ENCODE data around the gene MARCKS. TPM values are rescaled to one million over a fixed set of nuclear protein-coding genes. Genes with fewer than 3 reads are reported as not detected.

MARCKS gene
- total RNA-seq, 1 donor from 2014 or later = 174 TPM

DNA sequence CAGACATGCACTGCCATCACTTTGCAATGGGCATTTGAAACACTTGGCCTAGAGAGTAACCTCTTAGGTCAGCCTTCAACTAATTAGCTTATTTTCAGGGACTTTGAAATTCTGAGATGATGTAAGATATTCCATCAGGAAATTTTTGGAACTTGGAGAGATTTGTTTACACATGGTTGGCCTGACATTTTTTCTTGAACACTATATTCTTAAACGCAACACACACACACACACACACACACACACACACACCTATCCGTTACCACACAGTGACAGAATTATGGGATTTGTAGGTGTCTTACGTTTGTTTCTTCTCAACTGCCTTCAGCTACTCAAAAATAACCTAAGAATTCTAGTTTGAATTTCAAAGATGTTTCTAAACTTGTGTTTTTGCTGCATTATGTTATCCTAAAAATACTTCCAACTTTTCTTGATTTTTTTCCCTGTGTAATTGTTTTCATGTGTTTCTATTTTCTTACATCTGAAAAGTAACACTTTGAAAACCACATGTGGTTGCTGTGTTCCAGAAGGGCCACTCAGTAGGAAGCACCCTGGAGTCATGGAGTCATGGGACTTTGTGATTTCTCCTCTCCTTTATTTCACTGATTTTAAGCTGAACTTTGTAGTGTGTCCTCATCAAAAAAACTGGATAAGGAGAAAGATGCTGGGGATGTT lies 31.9 kb downstream of the MARCKS start:
- no peak overlapping the region for H3K4me3 Mint-ChIP-seq
- H3K36me3 Mint-ChIP-seq = peaks cover 8% of the 10 kb centered on the region
- no peaks in the 10 kb centered on the region for H3K27me3 Mint-ChIP-seq (ENCODE audit: low read depth)
- no peak for TF ChIP-seq CTCF (IDR thresholded peaks at IDR 0.05; ENCODE audit: unreplicated experiment)
- DNase-seq (ENCODE audit: low spot score in 2 of 2, unreplicated experiment in 2 of 2) = no peak
- no peaks in the 10 kb centered on the region for H3K4me1 Mint-ChIP-seq
- peaks cover 21% of the 10 kb centered on the region for H3K9me3 Mint-ChIP-seq
- H3K27ac Mint-ChIP-seq = no peak overlapping the region

- H3K36me3 Mint-ChIP-seq = peaks cover 8% of the 10 kb centered on the region
- DNase-seq (ENCODE audit: low spot score in 2 of 2, unreplicated experiment in 2 of 2) = no peak
- H3K4me3 Mint-ChIP-seq = no peak overlapping the region
- TF ChIP-seq CTCF (IDR thresholded peaks at IDR 0.05; ENCODE audit: unreplicated experiment) = no peak
- H3K9me3 Mint-ChIP-seq = peaks cover 24% of the 10 kb centered on the region
- H3K27ac Mint-ChIP-seq = no peak overlapping the region
- H3K4me1 Mint-ChIP-seq = no peaks in the 10 kb centered on the region
- H3K27me3 Mint-ChIP-seq (ENCODE audit: low read depth) = no peaks in the 10 kb centered on the region
These were observed 36.3 kb downstream of the MARCKS start for GRCh38 chr6:113893451-113893850.

DNA sequence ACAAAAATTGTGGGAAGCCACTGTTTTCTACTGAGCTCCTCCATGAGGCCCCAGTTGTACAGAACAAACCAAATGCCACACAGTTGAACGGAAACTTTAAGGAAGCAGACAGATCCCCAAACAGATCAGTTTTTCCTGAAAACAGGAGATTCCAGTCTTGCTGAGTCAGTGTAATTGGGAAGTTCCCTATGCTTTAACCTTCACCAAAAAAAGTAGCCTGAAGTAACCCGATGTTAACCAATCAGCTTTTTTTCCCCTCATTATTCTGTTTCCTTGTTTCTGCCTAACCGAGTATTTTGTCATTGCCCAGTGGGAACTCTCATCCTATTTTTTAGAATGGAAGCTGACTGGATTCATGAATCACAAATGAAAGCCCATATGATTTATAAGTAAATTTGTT lies 36.7 kb downstream of the MARCKS start:
- H3K27me3 Mint-ChIP-seq (ENCODE audit: low read depth) = no peaks in the 10 kb centered on the region
- no peaks in the 10 kb centered on the region for H3K4me1 Mint-ChIP-seq
- no peak overlapping the region for H3K27ac Mint-ChIP-seq
- peaks cover 8% of the 10 kb centered on the region for H3K36me3 Mint-ChIP-seq
- H3K9me3 Mint-ChIP-seq = peaks cover 24% of the 10 kb centered on the region
- no peak for DNase-seq (ENCODE audit: low spot score in 2 of 2, unreplicated experiment in 2 of 2)
- H3K4me3 Mint-ChIP-seq = no peak overlapping the region
- TF ChIP-seq CTCF (IDR thresholded peaks at IDR 0.05; ENCODE audit: unreplicated experiment) = no peak

- TF ChIP-seq CTCF (IDR thresholded peaks at IDR 0.05; ENCODE audit: unreplicated experiment) = no peak
- Mint-ChIP-seq H3K4me1 (no peaks in the 10 kb centered on the region), H3K27ac (no peak overlapping the region), H3K36me3 (peaks cover 8% of the 10 kb centered on the region), H3K9me3 (peaks cover 24% of the 10 kb centered on the region), H3K4me3 (no peak overlapping the region), H3K27me3 (ENCODE audit: low read depth) (no peaks in the 10 kb centered on the region)
- DNase-seq (ENCODE audit: low spot score in 2 of 2, unreplicated experiment in 2 of 2) = no peak
These were observed 37.8 kb downstream of the MARCKS start for GRCh38 chr6:113894712-113895674.

DNA sequence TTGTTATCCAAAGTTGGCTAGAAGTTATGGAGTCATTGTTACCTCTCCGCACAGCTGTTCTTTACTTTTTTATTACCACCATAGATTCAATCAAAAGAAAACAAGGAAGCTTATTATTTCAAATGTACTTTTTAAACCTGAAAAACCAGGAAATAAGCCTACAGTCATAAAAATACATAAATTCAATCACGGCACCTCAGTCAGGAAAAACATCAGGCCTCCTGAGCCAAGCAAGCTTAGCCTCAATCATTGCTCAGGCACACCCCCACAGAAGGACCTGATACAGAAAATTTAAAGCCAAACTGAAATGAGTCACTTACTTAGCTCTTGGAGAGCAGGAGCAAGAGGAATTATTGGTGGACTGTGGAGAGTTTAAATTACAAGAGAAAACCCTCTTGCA lies 44.3 kb downstream of the MARCKS start:
- TF ChIP-seq CTCF (IDR thresholded peaks at IDR 0.05; ENCODE audit: unreplicated experiment) = no peak
- no peaks in the 10 kb centered on the region for H3K27me3 Mint-ChIP-seq (ENCODE audit: low read depth)
- DNase-seq (ENCODE audit: low spot score in 2 of 2, unreplicated experiment in 2 of 2) = no peak

More for the DNA sequence above, 44.3 kb downstream of the MARCKS start:
- peaks cover 42% of the 10 kb centered on the region for H3K4me1 Mint-ChIP-seq
- no peaks in the 10 kb centered on the region for H3K36me3 Mint-ChIP-seq
- peak overlapping the region; percentile 31 for H3K27ac Mint-ChIP-seq
- no peak overlapping the region for H3K4me3 Mint-ChIP-seq
- H3K9me3 Mint-ChIP-seq = peaks cover 2% of the 10 kb centered on the region
